Activated CD4-positive, alpha-beta T cell treated with anti-CD3 and anti-CD28 coated beads, Interleukin-2, amount 50 U/mL, for 1 hour (primary cell): ENCODE data around the gene KCNA1.
"Not testable (repeated sequence)": the region's sequence is repeated elsewhere in the genome, so short reads cannot be mapped to it uniquely, and the experiment has no call there.

Experiments used
- DNase-seq: peaks from one replicate; pipeline ENCODE4 v3.0.0-alpha.2; 2020

KCNA1 gene

DNA sequence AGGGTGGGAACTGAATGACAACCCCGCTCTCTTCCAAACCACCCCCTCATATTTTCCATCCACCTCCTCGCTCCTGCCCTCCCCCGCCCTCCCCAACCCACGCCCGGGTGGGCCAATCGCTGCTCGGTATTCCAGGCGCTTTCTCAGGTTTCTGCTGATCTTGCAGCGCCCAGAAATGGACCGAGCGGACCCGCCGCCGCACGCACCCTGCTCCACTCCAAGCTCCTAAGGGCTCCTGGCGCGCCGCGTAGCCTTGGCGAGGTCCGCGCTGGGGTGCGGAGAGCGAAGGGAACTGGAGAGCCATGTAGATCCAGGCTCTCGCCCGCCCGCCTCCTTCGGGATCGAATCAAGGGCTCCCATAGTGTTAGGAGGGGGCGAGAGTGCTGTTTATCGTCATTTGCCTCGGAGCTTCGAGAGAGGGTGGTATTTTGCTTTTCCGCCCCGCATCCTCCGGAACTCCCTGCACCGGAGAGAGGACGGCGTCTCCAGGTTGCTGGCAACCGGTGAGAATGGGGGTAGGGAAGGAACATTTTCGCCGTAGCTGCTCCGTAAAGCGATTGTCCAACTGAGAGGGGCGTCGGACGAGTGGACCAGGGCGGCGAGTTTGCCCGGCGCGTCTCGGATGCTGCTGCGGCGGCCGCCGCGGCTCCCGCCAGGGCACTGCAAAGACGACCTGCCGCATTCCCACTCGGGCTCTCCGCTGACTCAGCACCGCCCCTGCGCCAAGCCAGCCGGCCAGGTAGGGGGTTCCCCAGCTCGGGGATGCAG lies at the start of gene KCNA1:
KCNA1 (plus strand) TSS at position 172 of the 768 bp plus-strand sequence. CDS start 1,474 bp downstream, outside the sequence.
- DNase-seq, result no peak

DNA sequence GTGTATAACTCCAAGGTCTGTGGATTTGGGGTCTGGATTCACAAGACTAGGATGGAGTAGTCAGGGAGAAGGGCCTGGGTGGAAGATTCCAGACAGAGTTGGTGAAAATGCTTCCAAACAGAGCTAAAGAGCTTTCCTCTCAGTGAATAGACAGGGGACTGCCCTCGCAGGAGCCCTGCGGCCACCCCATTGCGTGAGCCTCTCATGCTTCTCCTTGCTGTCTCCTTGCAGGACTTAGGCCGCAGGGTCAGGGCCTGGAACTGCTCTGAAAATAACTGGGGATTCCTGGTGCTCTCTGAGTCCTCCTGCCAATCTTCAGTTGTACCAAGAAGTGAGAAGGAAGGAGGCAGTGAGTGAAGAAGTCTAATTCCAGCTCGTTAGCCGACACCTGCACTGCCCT lies 49.0 kb upstream of the KCNA1 start:
- no peak for DNase-seq

DNA sequence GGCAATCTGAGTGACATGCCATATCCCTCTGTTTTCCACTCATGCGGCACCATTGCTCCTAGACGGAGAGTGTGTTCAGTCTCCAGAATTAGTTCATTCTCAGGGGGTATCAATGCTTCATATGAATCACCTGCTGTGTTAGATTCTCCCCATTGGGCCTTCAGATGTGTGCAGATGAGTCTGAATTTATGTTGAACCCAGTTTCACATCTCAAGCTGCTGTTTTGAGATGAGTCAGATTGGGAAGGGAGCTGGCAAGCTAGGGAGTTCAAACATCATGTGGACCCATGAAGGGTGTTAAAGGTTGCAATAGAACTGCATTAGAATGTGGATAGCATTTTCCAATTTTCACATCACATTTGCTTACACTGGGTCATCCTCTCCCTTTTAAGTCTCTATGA lies 46.9 kb upstream of the KCNA1 start:
- DNase-seq, result no peak

DNA sequence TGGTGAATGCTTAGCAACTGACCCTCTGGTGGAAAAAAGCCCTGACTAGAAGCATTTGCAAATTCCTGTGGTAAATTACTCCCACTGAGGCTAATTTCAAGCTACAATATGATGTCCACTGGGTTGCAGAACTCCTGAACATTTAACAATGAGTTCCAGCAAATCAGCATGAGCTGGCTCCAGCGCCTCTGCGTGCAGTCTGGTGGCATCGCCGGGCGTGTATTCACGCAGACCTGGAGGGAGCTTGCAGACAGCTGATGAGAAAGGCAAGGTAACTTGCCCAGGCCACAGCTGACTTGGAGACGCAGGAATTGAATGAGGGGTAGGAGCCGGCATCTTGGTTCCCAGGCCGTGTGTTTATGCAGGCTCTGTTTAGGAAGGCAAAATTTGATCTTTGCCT lies 45.1 kb upstream of the KCNA1 start:
- no peak for DNase-seq

- no peak for DNase-seq
Measured at GRCh38 chr12:4865246-4865645, 44.5 kb upstream of the KCNA1 start.

DNA sequence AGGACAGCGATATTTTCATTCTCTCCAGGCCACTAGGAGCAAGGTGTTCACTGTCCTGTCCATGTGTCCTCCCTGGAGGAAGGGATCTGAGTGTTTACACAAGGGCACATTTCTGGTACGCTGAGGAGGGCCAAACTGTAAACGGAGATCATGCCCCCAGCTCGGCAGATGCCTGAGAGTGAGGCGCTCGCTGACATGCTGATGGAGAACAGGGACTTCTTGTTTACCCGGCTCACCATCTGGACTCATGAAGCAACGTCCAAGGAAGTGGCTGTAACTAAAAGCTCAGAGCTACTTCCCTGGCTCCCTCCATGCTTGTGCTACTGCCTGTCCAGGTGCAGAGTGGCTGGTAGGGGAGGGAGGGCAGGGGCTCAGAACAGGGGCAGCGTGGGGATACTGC lies 43.4 kb upstream of the KCNA1 start:
- no peak for DNase-seq

GRCh38 chr12:4867384-4867783 lies 42.3 kb upstream of the KCNA1 start:
- DNase-seq, result no peak

DNA sequence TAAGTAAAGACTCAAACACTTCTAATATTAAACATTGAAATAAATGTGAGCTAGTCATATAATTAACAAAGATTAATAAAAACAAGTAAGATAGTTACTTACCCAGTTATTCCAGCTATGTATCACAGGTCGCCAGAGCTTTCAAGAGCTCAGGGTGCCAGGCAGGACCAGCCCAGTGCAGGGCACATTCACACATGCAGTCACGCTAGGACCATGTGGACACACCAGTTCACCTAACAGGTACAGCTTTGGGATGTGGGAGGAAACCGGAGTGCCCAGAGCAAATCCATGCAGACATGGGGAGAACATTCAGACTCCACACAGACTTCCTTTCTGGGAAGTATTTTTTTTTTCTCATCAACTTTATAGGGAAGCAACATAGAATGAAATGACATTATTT lies 39.3 kb upstream of the KCNA1 start:
- no peak for DNase-seq

DNA sequence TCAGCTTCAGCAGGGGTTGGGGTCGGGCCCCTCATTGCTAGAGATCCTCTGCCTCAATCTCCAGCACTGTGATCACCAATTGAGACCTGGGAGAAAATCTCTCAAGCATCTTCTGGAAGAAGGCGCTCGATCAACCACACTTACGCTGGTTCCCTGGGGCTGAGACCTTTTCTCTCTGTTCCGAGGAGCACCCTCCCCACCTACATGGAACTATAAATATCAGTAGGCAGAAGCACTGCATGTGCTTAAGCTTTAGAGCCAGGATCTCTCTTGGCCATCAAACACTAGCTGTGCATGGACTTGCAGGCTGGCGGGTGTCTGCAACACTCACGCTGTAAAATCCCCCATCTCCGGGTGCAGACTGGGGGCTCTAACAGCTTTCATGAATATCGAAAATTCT lies 38.2 kb upstream of the KCNA1 start:
- no peak for DNase-seq

DNA sequence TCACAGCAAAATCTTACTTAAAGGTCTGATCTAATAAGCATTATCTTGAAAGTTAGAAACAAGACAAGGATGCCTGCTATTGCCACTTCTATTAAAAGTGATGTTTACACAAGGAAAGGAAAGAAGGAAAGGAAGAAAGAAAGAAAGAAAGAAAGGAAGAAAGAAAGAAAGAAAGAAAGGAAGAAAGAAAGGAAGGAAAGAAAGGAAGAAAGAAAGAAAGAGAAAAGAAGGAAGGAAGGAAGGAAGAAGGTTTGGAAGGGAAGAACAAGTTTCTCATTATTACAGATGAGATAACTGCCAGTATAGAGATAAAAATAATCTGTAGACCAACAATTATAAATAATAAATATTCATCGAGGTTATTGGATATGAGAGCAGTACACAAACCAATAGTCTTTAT lies 35.8 kb upstream of the KCNA1 start:
- DNase-seq, result no peak

- DNase-seq, result no peak
Measured at GRCh38 chr12:4874671-4875070, 35.0 kb upstream of the KCNA1 start.

DNA sequence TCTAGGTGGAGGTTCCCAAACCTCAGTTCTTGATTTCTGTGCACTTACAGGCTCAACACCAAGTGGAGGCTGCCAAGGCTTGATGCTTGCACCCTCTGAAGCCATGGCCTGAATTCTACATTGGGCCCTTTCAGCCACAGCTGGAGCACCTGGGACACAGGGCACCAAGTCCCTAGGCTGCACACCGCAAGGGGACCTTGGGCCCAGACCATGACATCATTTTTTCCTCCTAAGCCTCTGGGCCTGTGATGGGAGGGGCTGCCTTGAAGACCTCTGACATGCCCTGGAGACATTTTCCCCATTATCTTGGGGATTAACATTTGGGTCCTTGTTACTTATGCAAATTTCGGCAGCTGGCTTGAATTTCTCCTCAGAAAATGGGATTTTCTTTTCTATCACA lies 30.2 kb upstream of the KCNA1 start:
- DNase-seq, result not testable (repeated sequence)

GRCh38 chr12:4881266-4882064 lies 28.2 kb upstream of the KCNA1 start:
- no peak for DNase-seq

DNA sequence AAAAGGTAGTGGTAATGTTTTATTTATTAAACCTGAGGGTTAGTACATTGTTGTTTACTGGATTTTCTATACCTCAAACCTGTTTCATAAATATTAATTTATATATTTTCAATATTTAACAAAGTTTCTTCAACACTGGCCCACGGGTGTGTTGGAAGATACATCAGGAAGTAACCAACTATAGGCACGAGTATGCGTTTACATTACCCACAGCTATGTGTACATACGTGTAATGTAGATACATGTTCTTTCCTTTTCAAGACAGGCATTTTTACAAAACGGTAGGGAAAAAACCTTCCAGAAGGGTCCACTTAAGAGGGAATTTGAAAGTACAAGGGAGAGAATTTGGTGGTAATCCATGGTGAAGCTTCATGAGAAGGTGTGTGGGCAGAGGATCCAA lies 17.8 kb upstream of the KCNA1 start:
- no peak for DNase-seq

- DNase-seq, result no peak
Measured at GRCh38 chr12:4892418-4892817, 17.3 kb upstream of the KCNA1 start.

GRCh38 chr12:4894019-4894418 lies 15.7 kb upstream of the KCNA1 start:
- DNase-seq, result no peak

GRCh38 chr12:4899364-4899763 lies 10.3 kb upstream of the KCNA1 start:
- no peak for DNase-seq

DNA sequence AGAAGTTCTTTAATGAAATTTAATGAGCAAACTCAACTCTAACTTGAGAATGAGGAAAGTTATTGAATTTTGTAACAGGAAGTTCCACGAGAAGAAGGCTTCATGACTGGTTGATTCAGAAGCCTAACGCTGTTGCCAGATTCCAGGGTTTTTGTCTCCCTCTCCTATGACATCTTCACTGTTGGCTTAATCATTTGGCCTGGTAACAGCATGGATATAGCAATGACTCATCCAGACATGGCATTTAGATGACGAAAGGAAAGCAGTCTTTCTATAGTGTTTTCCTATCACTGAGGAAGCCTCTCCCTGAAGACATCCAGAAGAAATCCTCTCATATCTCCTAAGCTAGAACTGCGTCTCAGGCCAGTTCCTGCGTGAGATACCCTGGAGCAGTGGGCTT lies 9.4 kb upstream of the KCNA1 start:
- DNase-seq, result no peak

- DNase-seq, result no peak
Measured at GRCh38 chr12:4905316-4905715, 4.4 kb upstream of the KCNA1 start.

DNA sequence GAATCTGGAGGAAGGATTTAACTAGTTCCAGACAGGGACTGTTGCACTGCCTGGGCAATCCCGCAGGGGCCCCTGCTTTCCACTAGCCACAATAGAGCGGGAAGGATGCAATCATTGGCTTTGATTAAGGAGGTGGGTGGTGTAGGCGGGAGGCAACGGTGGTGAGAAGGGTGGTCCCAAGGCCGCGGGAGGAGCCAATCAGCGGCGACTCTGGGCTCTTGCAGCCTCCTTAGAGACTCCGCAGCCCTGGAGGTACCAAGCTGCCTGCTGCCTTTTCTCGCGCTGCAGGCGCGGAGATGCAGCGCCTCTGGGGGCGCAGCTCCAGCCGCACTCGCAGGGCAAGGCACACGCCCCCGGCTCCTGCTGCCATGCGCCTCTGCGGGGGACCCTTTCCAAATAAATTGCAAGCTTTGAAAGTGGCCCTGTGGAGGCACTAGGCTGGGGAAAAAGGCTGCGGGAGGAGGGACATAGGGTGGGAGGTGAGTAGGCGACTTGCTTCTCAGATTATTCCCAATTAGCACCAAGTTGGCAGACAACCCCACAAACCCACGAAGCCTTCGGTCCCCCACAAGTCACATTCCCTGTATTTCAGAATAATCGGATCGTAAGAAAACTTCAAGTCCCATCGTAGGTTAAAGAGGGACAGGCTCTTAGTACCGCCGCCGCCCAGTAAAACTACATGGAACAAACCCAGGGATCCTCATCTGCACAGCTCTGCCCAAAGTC lies 858 bp upstream of the KCNA1 start:
- no peak for DNase-seq

DNA sequence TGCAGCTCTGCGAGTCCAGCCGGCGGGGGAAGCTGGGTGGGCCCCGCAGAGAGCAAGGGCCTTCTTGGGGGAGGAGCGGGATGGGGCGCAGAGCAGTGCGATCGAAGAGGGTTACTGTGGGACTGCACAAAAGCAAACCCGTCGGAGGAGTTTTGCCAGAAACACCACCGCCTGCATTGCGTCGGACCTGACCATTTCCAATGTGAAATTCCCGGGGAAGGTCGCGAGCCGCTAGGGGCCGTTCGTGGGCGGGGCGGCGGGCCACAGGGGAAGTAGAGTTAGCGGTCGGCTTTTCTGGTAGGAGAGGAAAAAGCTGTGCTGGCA lies 333 bp upstream of the KCNA1 start:
- DNase-seq, result no peak

DNA sequence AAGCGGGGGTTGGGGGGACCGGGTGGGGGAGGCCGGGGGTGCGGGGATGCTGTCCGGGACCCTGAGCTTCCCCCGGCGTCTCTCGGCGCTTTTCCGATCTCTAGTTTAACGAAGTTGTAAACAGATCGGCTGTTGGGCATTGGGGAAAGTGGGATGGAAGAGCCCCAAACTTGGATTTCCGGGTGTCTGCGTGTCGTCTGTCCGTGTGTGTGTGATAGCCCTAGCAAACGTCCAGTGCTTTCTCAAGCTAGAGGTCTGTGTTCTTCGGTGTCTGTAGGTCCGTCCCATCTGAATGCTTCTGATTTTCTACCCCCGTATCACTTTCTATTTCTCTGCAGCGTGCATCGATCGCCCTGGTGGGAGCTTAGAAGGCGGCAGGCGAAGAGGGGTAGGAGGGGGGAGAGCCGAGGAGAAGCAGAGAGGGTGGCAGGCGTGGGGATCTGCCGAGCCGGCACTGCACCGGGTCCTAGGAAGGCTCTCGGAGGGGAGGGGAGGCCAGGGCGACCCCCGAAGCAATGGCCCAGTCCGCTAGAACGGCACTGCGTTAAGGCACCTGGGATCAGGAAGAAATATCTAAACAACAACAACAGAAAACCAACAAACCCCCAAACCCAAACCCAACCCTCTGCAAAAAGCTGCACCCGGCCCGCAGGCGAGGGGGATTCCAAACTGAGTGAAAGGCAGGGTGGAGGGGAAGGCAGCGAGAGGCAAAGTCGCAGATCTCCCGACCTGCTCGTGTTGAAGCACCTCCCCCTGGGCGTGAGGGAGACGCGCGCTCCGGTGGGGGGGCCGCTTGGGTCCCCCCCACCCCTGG lies 1.0 kb downstream of the KCNA1 start:
- no peak for DNase-seq
